ENCODE data around the gene PPM1H.
"Not testable (repeated sequence)": the region's sequence is repeated elsewhere in the genome, so short reads cannot be mapped to it uniquely, and the experiment has no call there.

The PPM1H gene

DNA sequence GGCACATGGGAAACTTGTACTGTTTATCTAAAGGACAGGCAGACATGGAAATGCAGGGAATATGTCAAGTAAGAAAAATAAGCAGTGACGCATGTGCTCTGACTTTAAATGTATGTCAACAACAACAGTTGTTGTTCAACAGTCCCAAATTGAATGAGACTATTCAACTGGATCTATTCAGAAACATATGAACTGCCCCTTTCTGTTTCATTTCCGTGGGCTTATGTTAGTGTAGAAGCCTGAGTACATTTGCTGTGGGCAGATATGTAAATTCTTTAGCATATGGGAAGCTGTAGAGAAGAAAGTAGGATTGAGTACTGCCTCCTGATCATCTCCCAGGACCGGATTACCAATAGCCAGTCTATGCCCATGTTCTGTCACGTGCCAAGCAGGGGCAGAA lies 7.4 kb upstream of the PPM1H start:
- not testable (repeated sequence) for FAIRE-seq

DNA sequence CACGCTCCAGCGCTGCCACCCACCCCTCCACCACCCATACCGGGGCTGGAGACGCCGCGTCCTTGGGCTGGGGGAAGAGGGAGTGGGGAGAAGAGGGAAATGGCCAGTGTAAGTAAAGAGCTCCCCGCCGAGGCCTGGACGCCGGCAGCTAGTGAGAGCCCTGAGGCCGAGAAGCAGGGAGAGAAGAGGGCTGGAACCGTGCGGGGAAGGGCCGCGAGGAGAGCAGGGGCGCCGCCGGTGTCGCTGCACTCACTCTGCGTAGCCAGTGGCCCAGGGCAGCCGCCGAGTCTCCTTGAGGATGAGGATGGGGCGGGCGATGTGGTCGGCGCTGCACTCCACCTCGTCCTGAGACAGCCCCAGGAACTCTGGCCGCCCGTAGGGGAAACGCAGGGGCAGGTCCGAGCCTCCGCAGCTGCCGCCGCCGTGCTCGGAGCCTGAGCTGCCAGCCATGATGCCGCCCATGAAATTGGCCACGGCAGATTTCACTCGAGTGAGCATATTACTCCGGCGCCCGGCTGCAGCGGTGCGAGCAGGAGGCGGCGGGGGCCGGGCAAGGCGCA lies 631 bp downstream of the PPM1H start:
- no peak for FAIRE-seq

DNA sequence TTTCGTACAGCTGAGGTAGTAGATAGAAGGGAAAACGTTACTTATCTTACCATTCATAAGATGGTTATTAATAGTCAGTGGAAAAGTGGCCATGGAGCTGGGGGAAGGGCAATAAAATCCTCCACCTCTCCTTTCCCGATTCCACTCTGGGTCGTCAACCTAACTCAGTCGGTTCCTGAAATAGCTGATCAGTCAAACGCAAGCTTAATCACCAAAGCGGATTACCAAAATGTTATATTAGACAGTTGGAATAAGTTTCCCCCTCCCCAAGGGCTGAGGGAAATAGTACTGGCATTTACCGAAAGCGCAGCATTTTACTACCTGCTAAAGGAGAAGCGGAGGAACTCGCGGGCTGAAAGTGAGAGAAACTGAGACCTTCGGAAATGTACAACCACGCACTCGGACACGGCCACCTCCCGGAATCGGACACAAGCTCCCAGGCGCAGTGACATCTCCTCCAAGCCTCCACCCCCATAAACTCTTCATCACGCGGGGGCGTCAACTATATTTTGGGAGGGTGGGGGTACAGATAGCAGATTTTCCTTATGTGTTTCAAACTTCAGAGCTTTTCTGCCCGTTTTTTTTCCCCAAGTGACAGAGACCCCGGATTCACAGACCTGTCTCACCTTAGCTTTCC lies 1.2 kb downstream of the PPM1H start:
- FAIRE-seq: no peak

DNA sequence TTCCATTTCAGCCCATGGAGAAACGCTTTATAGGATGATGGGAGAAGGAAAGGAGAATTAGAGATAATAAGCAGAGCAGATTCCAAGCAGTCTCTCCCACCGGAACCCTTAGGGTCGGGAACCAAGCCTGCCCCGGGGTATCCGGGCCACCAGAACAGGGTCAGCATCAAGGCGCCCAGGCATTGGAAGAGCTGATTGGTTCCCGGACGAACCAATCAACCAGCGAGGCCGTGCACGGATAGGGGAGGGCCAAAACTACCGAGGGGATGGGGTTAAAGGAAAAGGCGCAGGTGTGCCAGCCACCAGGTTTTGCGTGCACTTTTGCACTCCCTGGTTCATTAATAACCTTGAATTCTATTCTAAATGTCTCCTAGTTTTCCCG lies 1.7 kb downstream of the PPM1H start:
- FAIRE-seq: peak; percentile 86

DNA sequence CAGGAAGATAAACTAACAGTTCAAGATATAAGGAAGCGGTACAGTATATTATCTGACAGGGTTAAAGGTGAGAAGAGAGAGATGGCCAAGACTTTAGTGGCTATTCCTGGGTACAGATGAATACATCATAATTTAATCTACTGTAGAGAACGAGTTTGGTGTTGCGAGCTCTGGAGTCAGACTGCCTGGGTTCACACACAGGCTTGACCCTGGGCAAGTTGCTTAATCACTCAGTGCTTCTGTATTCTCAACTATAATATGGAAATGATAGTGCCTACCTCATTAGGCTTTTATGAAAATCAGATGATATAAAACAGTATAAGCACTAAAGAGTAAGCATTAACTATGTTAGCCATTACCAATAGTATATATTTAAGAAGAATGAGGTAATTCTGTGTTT lies 3.5 kb downstream of the PPM1H start:
- FAIRE-seq: peak; percentile 66

GRCh38 chr12:62930546-62931425 lies 4.2 kb downstream of the PPM1H start:
- peak; percentile 32 for FAIRE-seq

DNA sequence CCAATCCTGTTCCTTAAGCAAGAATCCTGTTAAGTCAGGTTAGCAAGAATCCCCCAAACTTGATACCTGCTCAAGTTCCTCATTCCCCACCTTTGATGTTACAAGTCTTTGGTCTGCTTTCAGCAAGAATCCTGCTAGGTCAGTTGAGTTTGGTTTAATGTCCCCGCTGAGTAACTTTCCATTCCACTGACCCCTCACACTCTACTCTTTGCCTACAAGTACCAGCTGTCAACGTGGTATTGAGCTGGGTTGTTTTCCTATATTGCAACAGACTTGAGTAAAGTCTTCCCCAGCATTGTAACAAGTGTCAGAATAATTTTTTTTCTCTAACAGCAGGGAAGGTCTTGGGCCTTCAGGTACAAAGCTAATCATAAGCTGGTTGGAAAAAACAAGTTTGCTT lies 6.3 kb downstream of the PPM1H start:
- FAIRE-seq: no peak

DNA sequence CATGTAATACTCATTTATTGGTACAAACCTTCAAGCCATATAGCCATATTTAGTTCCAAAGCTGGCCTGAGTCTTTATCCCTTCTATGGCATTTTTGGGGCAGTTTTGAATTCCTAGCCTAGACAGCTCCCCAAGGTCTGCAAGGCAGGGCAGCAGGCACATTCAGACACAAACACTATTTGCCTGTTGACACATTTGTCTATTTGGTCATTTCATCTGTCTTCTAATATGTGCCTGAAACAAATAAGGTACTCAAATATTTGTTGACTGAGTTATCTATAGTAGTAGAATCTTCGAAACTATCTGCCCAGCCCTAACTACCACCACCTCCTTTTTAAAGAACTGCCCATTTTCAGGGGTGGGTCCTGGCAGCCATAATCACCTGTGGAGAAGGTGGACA lies 9.3 kb downstream of the PPM1H start:
- no peak for FAIRE-seq

DNA sequence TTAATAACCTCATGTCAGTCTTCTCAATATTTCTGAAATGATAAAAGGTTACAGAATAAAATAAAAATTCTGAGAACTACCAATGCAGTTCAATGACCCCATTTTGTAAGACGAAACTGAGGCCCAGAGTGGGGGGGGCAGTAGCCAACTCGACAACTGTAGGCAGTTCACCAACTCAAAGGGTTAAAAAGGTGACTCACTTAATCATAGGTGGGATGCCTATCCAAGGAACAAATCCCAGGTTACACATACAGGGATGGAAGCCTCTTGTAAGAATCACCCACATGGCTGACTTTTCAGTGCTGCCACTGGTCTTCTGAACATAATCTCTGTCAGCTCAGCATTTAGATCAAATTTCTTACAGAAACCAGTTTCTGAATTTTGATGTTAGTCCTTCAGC lies 10.9 kb downstream of the PPM1H start:
- FAIRE-seq: no peak

GRCh38 chr12:62922539-62922938 lies 12.4 kb downstream of the PPM1H start:
- FAIRE-seq: peak; percentile 98

GRCh38 chr12:62919838-62920237 lies 15.1 kb downstream of the PPM1H start:
- no peak for FAIRE-seq

DNA sequence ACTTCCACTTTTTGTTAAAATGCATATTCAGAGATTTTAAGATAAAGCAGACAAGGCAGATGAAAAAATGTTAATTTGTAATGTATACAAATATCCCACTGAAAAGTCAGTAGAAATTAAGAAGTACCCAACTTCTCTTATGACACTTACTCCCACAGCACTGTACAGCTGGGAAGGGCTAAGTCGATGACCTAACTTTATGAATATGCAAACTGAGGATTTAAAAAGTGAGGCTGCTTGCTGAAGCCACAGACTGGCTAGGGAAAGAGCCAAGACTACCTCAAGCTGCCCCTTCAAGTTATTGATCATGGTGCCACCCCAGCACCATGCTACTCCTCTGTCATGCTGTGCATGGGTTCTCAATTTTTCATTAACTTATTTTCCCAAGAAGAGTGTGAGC lies 17.0 kb downstream of the PPM1H start:
- FAIRE-seq: no peak

- no peak for FAIRE-seq
Measured at GRCh38 chr12:62916632-62917425, 18.1 kb downstream of the PPM1H start.

- no peak for FAIRE-seq
Measured at GRCh38 chr12:62915204-62915529, 19.8 kb downstream of the PPM1H start.

GRCh38 chr12:62914443-62915203 lies 20.3 kb downstream of the PPM1H start:
- no peak for FAIRE-seq

GRCh38 chr12:62913380-62913779 lies 21.6 kb downstream of the PPM1H start:
- FAIRE-seq: no peak

DNA sequence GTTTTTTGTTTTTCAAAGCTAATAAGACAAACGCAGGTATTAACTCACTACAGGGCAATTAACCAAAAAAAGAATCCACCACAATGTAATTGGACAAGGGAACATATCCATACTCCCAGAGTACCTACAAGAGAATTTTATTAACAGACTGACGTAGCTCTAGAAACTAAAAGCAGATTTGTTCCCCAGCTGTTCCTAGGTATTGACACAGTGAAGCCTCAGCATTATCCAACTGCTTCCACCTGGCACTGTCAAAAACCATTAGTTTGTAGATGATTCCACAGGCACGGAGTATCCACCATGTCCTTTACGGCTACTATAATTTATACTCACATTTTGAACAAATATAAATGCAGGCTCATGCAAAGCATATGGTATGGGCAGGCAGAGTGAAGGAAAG lies 22.3 kb downstream of the PPM1H start:
- FAIRE-seq: no peak

GRCh38 chr12:62911286-62911685 lies 23.7 kb downstream of the PPM1H start:
- FAIRE-seq: no peak

DNA sequence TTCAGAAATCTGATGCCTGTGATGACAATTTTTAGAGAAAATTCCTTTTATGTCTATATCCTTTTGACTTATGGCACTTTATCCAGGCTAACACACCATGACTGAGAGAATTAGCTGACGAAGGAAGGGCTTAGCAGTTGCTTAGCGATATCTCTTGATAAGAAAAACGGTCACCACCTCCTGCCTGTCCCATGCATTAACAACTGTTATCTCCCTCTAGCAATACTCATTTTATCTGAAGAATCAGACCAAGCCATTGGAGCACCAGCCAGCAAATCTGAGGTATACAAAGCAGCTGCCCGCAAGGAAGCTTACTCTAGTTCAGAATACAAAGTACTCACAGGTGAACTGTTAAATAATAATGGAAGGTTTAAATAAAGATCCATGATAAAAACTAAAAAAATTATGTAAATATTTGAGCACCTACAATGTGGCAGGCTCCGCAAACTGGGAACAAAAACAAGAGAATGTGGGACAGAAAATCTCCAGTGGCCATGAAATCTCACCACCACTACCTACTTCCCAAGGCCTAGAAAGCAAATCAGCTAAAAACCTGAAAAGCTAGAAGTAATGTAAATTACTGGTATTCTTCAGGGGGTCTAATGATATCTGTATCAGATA lies 24.3 kb downstream of the PPM1H start:
- no peak for FAIRE-seq

- FAIRE-seq: no peak
Measured at GRCh38 chr12:62909340-62909739, 25.6 kb downstream of the PPM1H start.

GRCh38 chr12:62908674-62909073 lies 26.3 kb downstream of the PPM1H start:
- FAIRE-seq: no peak

DNA sequence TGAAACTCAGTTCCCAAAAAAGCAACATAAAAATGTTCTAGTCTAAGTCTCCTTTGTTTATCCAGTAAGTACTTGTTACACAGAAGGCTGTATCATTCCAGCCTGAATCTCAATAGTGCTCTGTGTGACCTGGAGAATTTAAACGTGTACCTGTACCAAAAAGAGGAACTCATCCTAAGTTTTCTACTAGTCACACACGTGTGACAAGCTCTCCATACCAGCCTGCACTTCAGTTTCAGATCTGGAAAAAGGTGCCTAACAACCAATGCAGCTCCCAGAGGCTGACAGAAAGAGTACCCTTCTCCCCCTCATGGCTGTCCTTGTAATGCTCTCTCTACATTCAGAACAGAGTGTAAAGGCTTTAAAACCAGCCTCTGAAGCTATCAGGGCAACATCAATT lies 27.4 kb downstream of the PPM1H start:
- FAIRE-seq: no peak
